Stimulated activated CD8-positive, alpha-beta memory T cell treated with anti-CD3 and anti-CD28 coated beads, Interleukin-4, amount 100 ng/mL, for 1 hour (primary cell): Measurements from ENCODE around the gene DCLK2.
"Not testable (repeated sequence)": the region's sequence is repeated elsewhere in the genome, so short reads cannot be mapped to it uniquely, and the experiment has no call there.

Experiments
- DNase-seq, 2 donors: peaks; one replicate each; pipeline ENCODE4 v3.0.0-alpha.2; 2020; ENCODE audit warnings: low read depth in 2 of 2, low spot score in 1 of 2

Gene DCLK2

GRCh38 chr4:150145090-150145945, 67.1 kb downstream of the DCLK2 start:
- DNase-seq: no peak

GRCh38 chr4:150145946-150146340, 67.7 kb downstream of the DCLK2 start:
- no peak for DNase-seq

- no peak for DNase-seq
These were observed 71.1 kb downstream of the DCLK2 start for GRCh38 chr4:150149381-150149780.

- no peak for DNase-seq
These were observed 72.4 kb downstream of the DCLK2 start for GRCh38 chr4:150150629-150151062.

- no peak for DNase-seq
These were observed 74.5 kb downstream of the DCLK2 start for GRCh38 chr4:150152766-150153165.

- DNase-seq: no peak
These were observed 77.1 kb downstream of the DCLK2 start for GRCh38 chr4:150155391-150155790.

- no peak for DNase-seq
These were observed 78.3 kb downstream of the DCLK2 start for GRCh38 chr4:150156543-150156942.

- no peak for DNase-seq
These were observed 79.8 kb downstream of the DCLK2 start for GRCh38 chr4:150158041-150158440.

GRCh38 chr4:150160473-150160872, 82.2 kb downstream of the DCLK2 start:
- DNase-seq: no peak

- DNase-seq: no peak
These were observed 82.9 kb downstream of the DCLK2 start for GRCh38 chr4:150161109-150161508.

- not testable (repeated sequence) for DNase-seq
These were observed 83.8 kb downstream of the DCLK2 start for GRCh38 chr4:150162020-150162419.

- no peak for DNase-seq
These were observed 85.8 kb downstream of the DCLK2 start for GRCh38 chr4:150164055-150164454.

GRCh38 chr4:150164956-150165629, 86.8 kb downstream of the DCLK2 start:
- DNase-seq: no peak

- DNase-seq: no peak
These were observed 88.8 kb downstream of the DCLK2 start for GRCh38 chr4:150167054-150167453.

GRCh38 chr4:150173432-150173861, 95.2 kb downstream of the DCLK2 start:
- no peak for DNase-seq

- DNase-seq: no peak
These were observed 95.7 kb downstream of the DCLK2 start for GRCh38 chr4:150173982-150174398.

- no peak for DNase-seq
These were observed 98.3 kb downstream of the DCLK2 start for GRCh38 chr4:150176547-150176946.

GRCh38 chr4:150178161-150178560, 99.9 kb downstream of the DCLK2 start:
- no peak for DNase-seq

- no peak for DNase-seq
These were observed 103.3 kb downstream of the DCLK2 start for GRCh38 chr4:150181536-150181935.

- DNase-seq: no peak
These were observed 104.5 kb downstream of the DCLK2 start for GRCh38 chr4:150182794-150183193.

- DNase-seq: not testable (repeated sequence)
These were observed 106.8 kb downstream of the DCLK2 start for GRCh38 chr4:150185033-150185432.

GRCh38 chr4:150192986-150193385, 114.7 kb downstream of the DCLK2 start:
- DNase-seq: no peak
